22Rv1 (cell line): ENCODE results near the gene CFAP20.

Experiments
- ZFX ChIP-seq: fragments of 450-650 bp; IDR thresholded peaks from 2 replicates; pipeline ENCODE4 v1.6.1; 2017; ENCODE audit warnings: antibody characterized with exemption, borderline replicate concordance
- TF ChIP-seq, protein P1 (sequence below): fragments of 450-650 bp; IDR thresholded peaks from 2 replicates; pipeline ENCODE4 v1.5.1; 2017; ENCODE audit warnings: mild to moderate bottlenecking

DNA sequence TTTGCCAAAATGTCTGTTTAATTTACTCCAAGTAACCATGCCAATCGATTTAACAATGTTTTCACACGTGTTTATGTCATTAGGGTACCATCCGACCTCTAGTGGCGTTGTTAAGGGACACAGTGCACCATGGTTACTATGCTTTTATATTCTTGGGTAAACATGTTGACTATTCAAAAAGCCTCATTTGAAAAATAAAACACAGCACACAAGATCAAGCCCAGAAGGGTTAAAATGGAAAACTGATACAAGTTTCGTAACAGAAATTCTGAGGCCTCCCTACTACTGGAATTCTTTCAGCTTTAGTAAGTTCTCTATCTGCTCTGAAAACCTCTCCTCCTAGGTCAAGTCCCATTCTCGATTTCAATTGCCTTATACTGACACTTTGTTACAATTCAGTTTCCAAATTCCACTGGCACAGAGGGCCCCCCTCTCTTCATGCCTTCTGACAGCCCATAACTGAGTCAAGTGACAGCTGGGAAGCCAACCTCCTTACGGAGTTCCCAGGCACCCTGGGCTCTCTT lies 2.1 kb downstream of the CFAP20 start:
- TF ChIP-seq, protein P1, sequence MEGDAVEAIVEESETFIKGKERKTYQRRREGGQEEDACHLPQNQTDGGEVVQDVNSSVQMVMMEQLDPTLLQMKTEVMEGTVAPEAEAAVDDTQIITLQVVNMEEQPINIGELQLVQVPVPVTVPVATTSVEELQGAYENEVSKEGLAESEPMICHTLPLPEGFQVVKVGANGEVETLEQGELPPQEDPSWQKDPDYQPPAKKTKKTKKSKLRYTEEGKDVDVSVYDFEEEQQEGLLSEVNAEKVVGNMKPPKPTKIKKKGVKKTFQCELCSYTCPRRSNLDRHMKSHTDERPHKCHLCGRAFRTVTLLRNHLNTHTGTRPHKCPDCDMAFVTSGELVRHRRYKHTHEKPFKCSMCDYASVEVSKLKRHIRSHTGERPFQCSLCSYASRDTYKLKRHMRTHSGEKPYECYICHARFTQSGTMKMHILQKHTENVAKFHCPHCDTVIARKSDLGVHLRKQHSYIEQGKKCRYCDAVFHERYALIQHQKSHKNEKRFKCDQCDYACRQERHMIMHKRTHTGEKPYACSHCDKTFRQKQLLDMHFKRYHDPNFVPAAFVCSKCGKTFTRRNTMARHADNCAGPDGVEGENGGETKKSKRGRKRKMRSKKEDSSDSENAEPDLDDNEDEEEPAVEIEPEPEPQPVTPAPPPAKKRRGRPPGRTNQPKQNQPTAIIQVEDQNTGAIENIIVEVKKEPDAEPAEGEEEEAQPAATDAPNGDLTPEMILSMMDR = peak; percentile 21
- no peak for TF ChIP-seq ZFX
